HCT116 (cell line): ENCODE measurements around the gene GRK5. TPM values are rescaled to one million over a fixed set of nuclear protein-coding genes. Genes with fewer than 3 reads are reported as not detected.

Experiments used
- ATAC-seq: fragments of 200-7000 bp; cut with Tn5 transposase; 2 replicates; pipeline ENCODE4 v1.9.1; 2020; ENCODE audit warnings: mild to moderate bottlenecking, moderate library complexity
- BruUV-seq: library from RNA; stranded (reverse); fragments of 400-500 nt; replicated peaks from 2 replicates; lab custom pipeline; 2021; lab: Mats Ljungman, UMichigan
- CTCF ChIA-PET: fragments of 300-600 bp; sonication (Branson Sonifier 250); formaldehyde crosslinking; loops from one replicate; lab custom pipeline; 2021; ENCODE audit warnings: antibody characterized with exemption; lab: Charles Lee
- POLR2A ChIA-PET: fragments of 300-600, 350-600 bp; sonication (Branson Sonifier 250); formaldehyde crosslinking; loops from one replicate; lab custom pipeline; 2021; ENCODE audit warnings: antibody characterized with exemption; lab: Charles Lee
- RAD21 ChIA-PET, 2 experiments: fragments of 300-600 bp; sonication (Branson Sonifier 250); formaldehyde crosslinking; loops; one replicate each; lab custom pipeline; 2023; ENCODE audit warnings: low total read pairs in 2 of 2; ENCODE audit not compliant: uncharacterized antibody in 2 of 2, unreplicated experiment in 2 of 2, low non-redundant PET in 1 of 2; lab: Charles Lee
- DNase-seq: peaks from one replicate; pipeline ENCODE4 v3.0.0-alpha.2; 2010; ENCODE audit warnings: low read depth, low spot score
- H2AFZ ChIP-seq: fragments of 200-600 bp; shearing (Covaris generic), sonication (generic); 2 replicates; pipeline ENCODE4 v1.6.1; 2017; ENCODE audit warnings: low read depth, mixed run types, mixed read lengths, antibody characterized with exemption, low read length; ENCODE audit not compliant: poor library complexity, severe bottlenecking
- H3K27ac ChIP-seq: 2 replicates; pipeline ENCODE4 v1.5.1; 2012; ENCODE audit warnings: low read depth, low read length
- H3K27me3 ChIP-seq: fragments of 200-600 bp; sonication (generic); 2 replicates; pipeline ENCODE4 v1.6.1; 2016; ENCODE audit warnings: mixed run types, low read length, mixed read lengths; ENCODE audit not compliant: insufficient read depth
- H3K36me3 ChIP-seq, 2 experiments: fragments of 200-500 bp in 1 of 2; fragments of 200-600 bp in 1 of 2; sonication (Bioruptor generic) in 1 of 2; sonication (generic) in 1 of 2; 2 replicates each; pipeline versions ENCODE4 v1.5.1 to v1.6.1; 2014 to 2016; ENCODE audit warnings: low read length in 2 of 2, inconsistent platforms in 1 of 2, mixed read lengths in 1 of 2, mixed run types in 1 of 2; ENCODE audit not compliant: insufficient read depth in 2 of 2, control insufficient read depth in 1 of 2
- H3K4me1 ChIP-seq, 2 experiments: fragments of 200-600 bp in 1 of 2; sonication (generic) in 1 of 2; 2 replicates each; pipeline versions ENCODE4 v1.5.1 to v1.6.1; 2012 to 2017; ENCODE audit warnings: low read length in 2 of 2, inconsistent platforms in 1 of 2, mild to moderate bottlenecking in 1 of 2, mixed read lengths in 1 of 2, mixed run types in 1 of 2, moderate library complexity in 1 of 2; ENCODE audit not compliant: insufficient read depth in 2 of 2, control insufficient read depth in 1 of 2
- H3K4me2 ChIP-seq: fragments of 200-600 bp; sonication (generic); 2 replicates; pipeline ENCODE4 v1.6.1; 2017; ENCODE audit warnings: mixed run types, low read length, mixed read lengths
- H3K4me3 ChIP-seq, 2 experiments: fragments of 200-600 bp in 1 of 2; sonication (generic) in 1 of 2; replicated peaks in 1 of 2; 2 replicates each; pipeline ENCODE4 v1.5.1; 2011 to 2016; ENCODE audit warnings: low read length in 2 of 2, control low read depth in 1 of 2, low read depth in 1 of 2, mild to moderate bottlenecking in 1 of 2, mixed read lengths in 1 of 2, mixed run types in 1 of 2
- H3K79me2 ChIP-seq: fragments of 200-600 bp; sonication (generic); 2 replicates; pipeline ENCODE4 v1.6.1; 2017; ENCODE audit warnings: mild to moderate bottlenecking, mixed run types, low read length, moderate library complexity, mixed read lengths; ENCODE audit not compliant: insufficient read depth
- H3K9ac ChIP-seq: fragments of 200-600 bp; sonication (generic); 2 replicates; pipeline ENCODE4 v1.6.1; 2016; ENCODE audit warnings: low read length, mixed read lengths
- H3K9me2 ChIP-seq: fragments of 200-600 bp; sonication (generic), shearing (Covaris generic); 2 replicates; pipeline ENCODE4 v1.6.1; 2017; ENCODE audit warnings: mixed run types, mild to moderate bottlenecking, moderate library complexity; ENCODE audit not compliant: insufficient read depth
- H3K9me3 ChIP-seq, 2 experiments: fragments of 200-500 bp in 1 of 2; fragments of 200-600 bp in 1 of 2; sonication (Bioruptor generic) in 1 of 2; sonication (generic) in 1 of 2; 2 replicates each; pipeline ENCODE4 v1.6.1; 2014 to 2017; ENCODE audit warnings: low read length in 2 of 2, mixed read lengths in 2 of 2, inconsistent platforms in 1 of 2, low read depth in 1 of 2, mild to moderate bottlenecking in 1 of 2, mixed run types in 1 of 2, moderate library complexity in 1 of 2; ENCODE audit not compliant: control insufficient read depth in 1 of 2, insufficient read depth in 1 of 2
- H4K20me1 ChIP-seq: fragments of 200-600 bp; sonication (generic), shearing (Covaris generic); 2 replicates; pipeline ENCODE4 v1.6.1; 2017; ENCODE audit warnings: mixed run types, mild to moderate bottlenecking, moderate library complexity; ENCODE audit not compliant: insufficient read depth
- CEBPB ChIP-seq: IDR thresholded peaks from 2 replicates; pipeline ENCODE4 v1.6.1; 2012; ENCODE audit warnings: low read depth
- EZH2 ChIP-seq: fragments of 200-600 bp; sonication (generic); IDR thresholded peaks from 2 replicates; pipeline ENCODE4 v1.6.1; 2017; ENCODE audit warnings: antibody characterized with exemption, mixed run types
- EZH2phosphoT487 ChIP-seq: fragments of 200-600 bp; IDR thresholded peaks from 2 replicates; pipeline ENCODE4 v1.6.1; 2018; ENCODE audit warnings: antibody characterized with exemption, borderline replicate concordance
- FOSL1 ChIP-seq: IDR thresholded peaks from 2 replicates; pipeline ENCODE4 v1.6.1; 2012; ENCODE audit warnings: low read depth
- JUND ChIP-seq: IDR thresholded peaks from 2 replicates; pipeline ENCODE4 v1.6.1; 2012
- POLR2AphosphoS5 ChIP-seq: IDR thresholded peaks from 2 replicates; pipeline ENCODE4 v1.6.1; 2011; ENCODE audit warnings: mild to moderate bottlenecking, low read depth, low read length, moderate library complexity
- SIN3A ChIP-seq: IDR thresholded peaks from 2 replicates; pipeline ENCODE4 v1.6.1; 2012; ENCODE audit warnings: low read depth
- SP1 ChIP-seq: IDR thresholded peaks from 2 replicates; pipeline ENCODE4 v1.6.1; 2012; ENCODE audit warnings: low read depth
- SRF ChIP-seq: IDR thresholded peaks from 2 replicates; pipeline ENCODE4 v1.6.1; 2012; ENCODE audit warnings: low read depth
- TCF7L2 ChIP-seq: IDR thresholded peaks from 2 replicates; pipeline ENCODE4 v1.7.0; 2011; ENCODE audit warnings: borderline replicate concordance, inconsistent platforms; ENCODE audit not compliant: insufficient read depth, insufficient read length; ENCODE audit errors: extremely low read depth
- YY1 ChIP-seq: IDR thresholded peaks from 2 replicates; pipeline ENCODE4 v1.6.1; 2011; ENCODE audit warnings: low read length, low read depth, moderate library complexity, mild to moderate bottlenecking; ENCODE audit not compliant: insufficient replicate concordance; ENCODE audit errors: extremely low read depth
- ZFX ChIP-seq: fragments of 450-650 bp; IDR thresholded peaks from 2 replicates; pipeline ENCODE4 v1.6.1; 2017
- ZNF274 ChIP-seq: fragments of 200-500 bp; sonication (Bioruptor generic); IDR thresholded peaks from 2 replicates; pipeline ENCODE4 v1.6.1; 2014; ENCODE audit warnings: mild to moderate bottlenecking, low read depth, low read length, inconsistent platforms
- intact Hi-C: fragments of 100-400 bp; cut with micrococcal nuclease; formaldehyde crosslinking; loops from 2 replicates; pipeline ENCODE4 v1.10.0; 2022
- total RNA-seq: library from RNA; stranded (reverse); gene quantifications from one replicate; pipeline ENCODE4 v1.2.1, GENCODE V29; 2021; ENCODE audit not compliant: unreplicated experiment
- TF ChIP-seq, protein P1 (sequence below): IDR thresholded peaks from 2 replicates; pipeline ENCODE4 v1.6.1; 2012
- TF ChIP-seq, protein P2 (sequence below): IDR thresholded peaks from 2 replicates; pipeline ENCODE4 v1.6.1; 2012
- TF ChIP-seq, protein P3 (sequence below), 3 experiments: fragments of 200-600 bp in 1 of 3; sonication (generic) in 1 of 3; IDR thresholded peaks in 2 of 3; conservative IDR thresholded peaks in 1 of 3; 2 replicates each; pipeline ENCODE4 v1.5.1; 2012 to 2017; ENCODE audit warnings: low read depth in 2 of 3, low read length in 2 of 3, antibody characterized with exemption in 1 of 3, borderline replicate concordance in 1 of 3, control low read depth in 1 of 3, mild to moderate bottlenecking in 1 of 3, mixed read lengths in 1 of 3, mixed run types in 1 of 3, moderate library complexity in 1 of 3; ENCODE audit not compliant: insufficient read depth in 1 of 3
- TF ChIP-seq, protein P4 (sequence below): IDR thresholded peaks from 2 replicates; pipeline ENCODE4 v1.6.1; 2011; ENCODE audit warnings: mild to moderate bottlenecking, low read length, moderate library complexity; ENCODE audit not compliant: insufficient replicate concordance; ENCODE audit errors: extremely low read depth
- TF ChIP-seq, protein P5 (sequence below): IDR thresholded peaks from 2 replicates; pipeline ENCODE4 v1.6.1; 2012; ENCODE audit warnings: low read depth

GRK5 gene
- total RNA-seq, 1 experiment from 2014 or later, result 7.3 TPM

DNA sequence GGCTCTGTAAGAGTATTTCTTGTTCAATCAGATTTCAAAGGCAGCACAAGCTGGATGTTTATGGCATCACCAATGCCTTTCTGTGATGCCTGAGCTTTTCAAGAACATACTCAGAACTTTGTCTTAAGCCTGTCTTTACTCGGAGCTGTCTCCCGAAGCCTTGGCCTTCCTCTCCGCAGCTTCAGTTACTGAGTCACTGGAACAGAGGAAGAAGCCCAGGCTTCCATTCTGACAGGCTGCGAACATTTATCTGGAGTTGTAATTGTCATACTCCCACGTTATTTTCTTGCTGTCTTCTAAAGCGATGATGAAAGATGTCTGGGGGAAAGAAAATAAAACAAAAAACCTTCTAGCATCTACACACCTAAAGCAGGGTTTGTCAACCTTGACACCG, 43.9 kb downstream of the GRK5 start:
- no peak for DNase-seq
- Histone ChIP-seq H3K9me3 (no peaks in the 10 kb centered on the region), H4K20me1 (no peaks in the 10 kb centered on the region), H3K4me1 (peaks cover 40 to 77% of the 10 kb centered on the region in 2 experiments), H3K4me2 (no peak overlapping the region), H2AFZ (no peak overlapping the region), H3K79me2 (no peaks in the 10 kb centered on the region), H3K4me3 (no peak overlapping the region), H3K9me2 (no peaks in the 10 kb centered on the region), H3K36me3 (no peaks in the 10 kb centered on the region), H3K9ac (no peak overlapping the region; the same call in 1 of the 2 replicates), H3K27me3 (no peaks in the 10 kb centered on the region), H3K27ac (no peak overlapping the region)
- CTCF ChIA-PET, result no interaction called here
- POLR2A ChIA-PET, result no interaction called here
- no peak for ATAC-seq
- no peak for TF ChIP-seq TCF7L2
- TF ChIP-seq CEBPB, result no peak
- TF ChIP-seq, protein P1, sequence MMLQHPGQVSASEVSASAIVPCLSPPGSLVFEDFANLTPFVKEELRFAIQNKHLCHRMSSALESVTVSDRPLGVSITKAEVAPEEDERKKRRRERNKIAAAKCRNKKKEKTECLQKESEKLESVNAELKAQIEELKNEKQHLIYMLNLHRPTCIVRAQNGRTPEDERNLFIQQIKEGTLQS, result no peak
- TF ChIP-seq ZFX, result no peak
- TF ChIP-seq SP1, result no peak
- no peak for TF ChIP-seq POLR2AphosphoS5
- no peak for TF ChIP-seq FOSL1
- no peak for TF ChIP-seq SRF
- TF ChIP-seq YY1, result no peak
- TF ChIP-seq, protein P2, sequence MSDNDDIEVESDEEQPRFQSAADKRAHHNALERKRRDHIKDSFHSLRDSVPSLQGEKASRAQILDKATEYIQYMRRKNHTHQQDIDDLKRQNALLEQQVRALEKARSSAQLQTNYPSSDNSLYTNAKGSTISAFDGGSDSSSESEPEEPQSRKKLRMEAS, result no peak
- TF ChIP-seq, protein P3, sequence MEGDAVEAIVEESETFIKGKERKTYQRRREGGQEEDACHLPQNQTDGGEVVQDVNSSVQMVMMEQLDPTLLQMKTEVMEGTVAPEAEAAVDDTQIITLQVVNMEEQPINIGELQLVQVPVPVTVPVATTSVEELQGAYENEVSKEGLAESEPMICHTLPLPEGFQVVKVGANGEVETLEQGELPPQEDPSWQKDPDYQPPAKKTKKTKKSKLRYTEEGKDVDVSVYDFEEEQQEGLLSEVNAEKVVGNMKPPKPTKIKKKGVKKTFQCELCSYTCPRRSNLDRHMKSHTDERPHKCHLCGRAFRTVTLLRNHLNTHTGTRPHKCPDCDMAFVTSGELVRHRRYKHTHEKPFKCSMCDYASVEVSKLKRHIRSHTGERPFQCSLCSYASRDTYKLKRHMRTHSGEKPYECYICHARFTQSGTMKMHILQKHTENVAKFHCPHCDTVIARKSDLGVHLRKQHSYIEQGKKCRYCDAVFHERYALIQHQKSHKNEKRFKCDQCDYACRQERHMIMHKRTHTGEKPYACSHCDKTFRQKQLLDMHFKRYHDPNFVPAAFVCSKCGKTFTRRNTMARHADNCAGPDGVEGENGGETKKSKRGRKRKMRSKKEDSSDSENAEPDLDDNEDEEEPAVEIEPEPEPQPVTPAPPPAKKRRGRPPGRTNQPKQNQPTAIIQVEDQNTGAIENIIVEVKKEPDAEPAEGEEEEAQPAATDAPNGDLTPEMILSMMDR (IDR thresholded peaks at IDR 0.05 in 2 of 3, conservative IDR thresholded peaks at IDR 0.05 in 1 of 3; ENCODE audit: borderline replicate concordance in 1 of 3, insufficient read depth in 1 of 3, low read depth in 2 of 3, low read length in 2 of 3), result no peak
- TF ChIP-seq, protein P4, sequence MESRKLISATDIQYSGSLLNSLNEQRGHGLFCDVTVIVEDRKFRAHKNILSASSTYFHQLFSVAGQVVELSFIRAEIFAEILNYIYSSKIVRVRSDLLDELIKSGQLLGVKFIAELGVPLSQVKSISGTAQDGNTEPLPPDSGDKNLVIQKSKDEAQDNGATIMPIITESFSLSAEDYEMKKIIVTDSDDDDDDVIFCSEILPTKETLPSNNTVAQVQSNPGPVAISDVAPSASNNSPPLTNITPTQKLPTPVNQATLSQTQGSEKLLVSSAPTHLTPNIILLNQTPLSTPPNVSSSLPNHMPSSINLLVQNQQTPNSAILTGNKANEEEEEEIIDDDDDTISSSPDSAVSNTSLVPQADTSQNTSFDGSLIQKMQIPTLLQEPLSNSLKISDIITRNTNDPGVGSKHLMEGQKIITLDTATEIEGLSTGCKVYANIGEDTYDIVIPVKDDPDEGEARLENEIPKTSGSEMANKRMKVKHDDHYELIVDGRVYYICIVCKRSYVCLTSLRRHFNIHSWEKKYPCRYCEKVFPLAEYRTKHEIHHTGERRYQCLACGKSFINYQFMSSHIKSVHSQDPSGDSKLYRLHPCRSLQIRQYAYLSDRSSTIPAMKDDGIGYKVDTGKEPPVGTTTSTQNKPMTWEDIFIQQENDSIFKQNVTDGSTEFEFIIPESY, result no peak
- no peak for TF ChIP-seq JUND
- TF ChIP-seq SIN3A, result no peak
- no peak for TF ChIP-seq ZNF274
- TF ChIP-seq EZH2phosphoT487, result no peak
- no peak for TF ChIP-seq EZH2
- TF ChIP-seq, protein P5, sequence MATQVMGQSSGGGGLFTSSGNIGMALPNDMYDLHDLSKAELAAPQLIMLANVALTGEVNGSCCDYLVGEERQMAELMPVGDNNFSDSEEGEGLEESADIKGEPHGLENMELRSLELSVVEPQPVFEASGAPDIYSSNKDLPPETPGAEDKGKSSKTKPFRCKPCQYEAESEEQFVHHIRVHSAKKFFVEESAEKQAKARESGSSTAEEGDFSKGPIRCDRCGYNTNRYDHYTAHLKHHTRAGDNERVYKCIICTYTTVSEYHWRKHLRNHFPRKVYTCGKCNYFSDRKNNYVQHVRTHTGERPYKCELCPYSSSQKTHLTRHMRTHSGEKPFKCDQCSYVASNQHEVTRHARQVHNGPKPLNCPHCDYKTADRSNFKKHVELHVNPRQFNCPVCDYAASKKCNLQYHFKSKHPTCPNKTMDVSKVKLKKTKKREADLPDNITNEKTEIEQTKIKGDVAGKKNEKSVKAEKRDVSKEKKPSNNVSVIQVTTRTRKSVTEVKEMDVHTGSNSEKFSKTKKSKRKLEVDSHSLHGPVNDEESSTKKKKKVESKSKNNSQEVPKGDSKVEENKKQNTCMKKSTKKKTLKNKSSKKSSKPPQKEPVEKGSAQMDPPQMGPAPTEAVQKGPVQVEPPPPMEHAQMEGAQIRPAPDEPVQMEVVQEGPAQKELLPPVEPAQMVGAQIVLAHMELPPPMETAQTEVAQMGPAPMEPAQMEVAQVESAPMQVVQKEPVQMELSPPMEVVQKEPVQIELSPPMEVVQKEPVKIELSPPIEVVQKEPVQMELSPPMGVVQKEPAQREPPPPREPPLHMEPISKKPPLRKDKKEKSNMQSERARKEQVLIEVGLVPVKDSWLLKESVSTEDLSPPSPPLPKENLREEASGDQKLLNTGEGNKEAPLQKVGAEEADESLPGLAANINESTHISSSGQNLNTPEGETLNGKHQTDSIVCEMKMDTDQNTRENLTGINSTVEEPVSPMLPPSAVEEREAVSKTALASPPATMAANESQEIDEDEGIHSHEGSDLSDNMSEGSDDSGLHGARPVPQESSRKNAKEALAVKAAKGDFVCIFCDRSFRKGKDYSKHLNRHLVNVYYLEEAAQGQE, result no peak
- RAD21 ChIA-PET, result no interaction called here
- intact Hi-C loops, result loop anchor here (5.0 kb wide), 1 partner anchor 66 kb away; no protein-coding TSS in a partner anchor
- BruUV-seq, result no TSS peak
